Vagina (tissue), 2 donors: ENCODE results near the gene IRAK4. TPM values are rescaled to one million over a fixed set of nuclear protein-coding genes. Genes with fewer than 3 reads are reported as not detected.

ENCODE experiments used
- DNase-seq, 2 donors: peaks; one replicate each; pipeline ENCODE4 v3.0.0-alpha.2; 2017; ENCODE audit errors: extremely low spot score in 2 of 2
- H3K27ac ChIP-seq: fragments of 200-600 bp; sonication (generic); one replicate; pipeline ENCODE4 v1.5.1; 2019
- H3K27me3 ChIP-seq: fragments of 200-600 bp; sonication (generic); one replicate; pipeline ENCODE4 v1.5.1; 2019
- H3K36me3 ChIP-seq, 2 donors: fragments of 200-600 bp; sonication (generic); one replicate each; pipeline ENCODE4 v1.5.1; 2017 to 2019
- H3K4me1 ChIP-seq: fragments of 200-600 bp; sonication (generic); one replicate; pipeline ENCODE4 v1.5.1; 2019
- H3K4me3 ChIP-seq, 2 donors: fragments of 200-600 bp; sonication (generic); 1 replicate in 1 of 2; 2 replicates in 1 of 2; pipeline ENCODE4 v1.5.1; 2016 to 2019
- H3K9me3 ChIP-seq: fragments of 200-600 bp; sonication (generic); one replicate; pipeline ENCODE4 v1.5.1; 2019
- POLR2A ChIP-seq, 2 donors: fragments of 450-650 bp; IDR thresholded peaks; one replicate each; pipeline ENCODE4 v1.6.1; 2017; ENCODE audit warnings: antibody characterized with exemption in 2 of 2, mild to moderate bottlenecking in 2 of 2, moderate library complexity in 2 of 2
- POLR2AphosphoS5 ChIP-seq, 2 donors: sonication (generic); formaldehyde crosslinking; IDR thresholded peaks; one replicate each; pipeline ENCODE4 v1.9.0; 2017; ENCODE audit warnings: antibody characterized with exemption in 2 of 2, mild to moderate bottlenecking in 2 of 2, low read depth in 1 of 2; ENCODE audit not compliant: insufficient read depth in 1 of 2
- intact Hi-C: fragments of 100-400 bp; cut with DNase I; formaldehyde crosslinking; loops from one replicate; pipeline ENCODE4 v1.15.1; 2023
- total RNA-seq: library from RNA; depleted of rRNA; stranded (reverse); fragments of >200 nt; gene quantifications from one replicate; pipeline ENCODE4 v1.2.3, GENCODE V29; 2016
- TF ChIP-seq, protein P1 (sequence below), 3 experiments: fragments of 450-650 bp in 2 of 3; fragments of 200-600 bp in 1 of 3; sonication (generic) in 1 of 3; IDR thresholded peaks; one replicate each; pipeline ENCODE4 v1.5.1; 2017 to 2019; ENCODE audit warnings: antibody characterized with exemption in 3 of 3, mild to moderate bottlenecking in 2 of 3, moderate library complexity in 2 of 3

IRAK4 gene
- total RNA-seq, result 16.9 TPM

DNA sequence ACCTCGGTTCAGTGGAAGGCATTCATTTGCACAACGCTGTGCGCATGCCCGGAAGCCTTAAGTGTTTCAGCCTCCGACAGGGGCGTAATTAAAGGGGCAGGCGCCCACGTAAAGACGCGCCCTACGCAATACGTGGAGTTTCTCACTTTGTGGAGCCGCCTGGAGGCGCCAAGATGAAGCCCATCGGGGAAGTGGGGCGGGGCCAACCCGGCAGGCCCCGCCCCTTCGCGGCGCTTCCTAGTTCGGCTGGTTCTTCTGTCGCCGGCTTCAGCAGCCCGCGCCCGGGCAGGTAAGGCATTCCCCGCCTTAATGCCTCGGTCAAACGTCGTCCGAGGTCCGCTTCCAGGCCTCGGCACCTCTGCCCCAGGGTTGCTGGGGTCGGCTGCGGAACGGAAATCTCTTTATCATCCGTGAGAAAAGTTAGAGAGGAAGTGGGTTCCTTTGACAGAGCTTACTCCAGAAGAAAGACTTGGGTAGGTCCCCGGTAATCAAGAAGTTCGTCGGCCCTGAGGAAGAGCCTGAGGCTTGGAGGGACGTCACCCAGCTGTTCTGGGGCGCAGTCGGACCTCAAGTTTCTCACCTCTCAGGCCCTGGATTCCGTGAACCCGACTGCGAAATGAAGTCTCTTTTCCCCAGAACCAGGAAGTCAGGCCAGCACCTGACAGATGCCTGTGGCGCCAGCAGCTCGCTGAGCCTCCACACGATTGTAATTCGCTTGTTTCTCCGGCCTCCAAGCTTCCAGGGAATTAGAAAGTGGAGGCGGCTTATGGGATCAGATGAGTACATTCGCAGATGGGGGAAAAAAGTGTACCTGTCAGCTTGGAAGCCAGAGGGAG, at the start of gene IRAK4, which contains the start of gene PUS7L:
Gene IRAK4, plus strand, starts transcription at position 224 of the 836 bp plus-strand sequence. CDS start 9,161 bp downstream, outside the sequence.
Gene PUS7L, minus strand, starts transcription at position 63 of the 836 bp plus-strand sequence. CDS start 3,545 bp downstream, outside the sequence.
- Histone ChIP-seq H3K4me3 (peak within 1 kb of the TSS; percentile 57 to 90), H3K9me3 (no peaks in the 10 kb centered on the region), H3K36me3 (peaks cover 0 to 9% of the 10 kb centered on the region in 2 donors), H3K27ac (peak within 1 kb of the TSS; percentile 66), H3K27me3 (no peaks in the 10 kb centered on the region), H3K4me1 (peaks cover 28% of the 10 kb centered on the region)
- TF ChIP-seq, protein P1, sequence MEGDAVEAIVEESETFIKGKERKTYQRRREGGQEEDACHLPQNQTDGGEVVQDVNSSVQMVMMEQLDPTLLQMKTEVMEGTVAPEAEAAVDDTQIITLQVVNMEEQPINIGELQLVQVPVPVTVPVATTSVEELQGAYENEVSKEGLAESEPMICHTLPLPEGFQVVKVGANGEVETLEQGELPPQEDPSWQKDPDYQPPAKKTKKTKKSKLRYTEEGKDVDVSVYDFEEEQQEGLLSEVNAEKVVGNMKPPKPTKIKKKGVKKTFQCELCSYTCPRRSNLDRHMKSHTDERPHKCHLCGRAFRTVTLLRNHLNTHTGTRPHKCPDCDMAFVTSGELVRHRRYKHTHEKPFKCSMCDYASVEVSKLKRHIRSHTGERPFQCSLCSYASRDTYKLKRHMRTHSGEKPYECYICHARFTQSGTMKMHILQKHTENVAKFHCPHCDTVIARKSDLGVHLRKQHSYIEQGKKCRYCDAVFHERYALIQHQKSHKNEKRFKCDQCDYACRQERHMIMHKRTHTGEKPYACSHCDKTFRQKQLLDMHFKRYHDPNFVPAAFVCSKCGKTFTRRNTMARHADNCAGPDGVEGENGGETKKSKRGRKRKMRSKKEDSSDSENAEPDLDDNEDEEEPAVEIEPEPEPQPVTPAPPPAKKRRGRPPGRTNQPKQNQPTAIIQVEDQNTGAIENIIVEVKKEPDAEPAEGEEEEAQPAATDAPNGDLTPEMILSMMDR (IDR thresholded peaks at IDR 0.05), result peak in 1 of 3 experiments; percentile 36
- TF ChIP-seq POLR2AphosphoS5 (IDR thresholded peaks at IDR 0.05; ENCODE audit: insufficient read depth in 1 of 2, low read depth in 1 of 2) (peak; percentile 76 to 81), POLR2A (IDR thresholded peaks at IDR 0.05) (peak in 1 of 2 donors; percentile 48)
- intact Hi-C loops, result no loop called here
- peak in 1 of 2 donors; percentile 96 for DNase-seq

DNA sequence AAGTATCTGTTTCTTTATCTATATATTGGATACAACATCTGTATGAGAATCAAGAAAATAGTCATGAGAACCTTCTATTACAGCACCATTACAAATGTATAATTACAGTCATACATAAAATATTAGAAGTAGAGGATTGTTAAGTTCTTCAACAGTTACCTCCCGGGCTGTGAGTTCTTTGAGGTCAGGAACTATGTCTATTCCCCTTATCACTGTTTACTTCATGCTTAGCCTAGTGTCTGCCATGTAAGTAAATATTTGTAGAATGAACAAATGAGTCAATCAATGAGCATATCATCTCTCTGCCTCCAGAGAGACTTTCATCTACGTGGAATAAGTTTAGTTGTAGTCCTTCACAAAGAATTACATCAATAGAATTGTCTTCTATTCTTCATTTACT, 47.4 kb upstream of the IRAK4 start:
- no peaks in the 10 kb centered on the region for H3K9me3 ChIP-seq
- intact Hi-C loops, result no loop called here
- H3K4me3 ChIP-seq, result no peak overlapping the region
- no peak for DNase-seq
- H3K27ac ChIP-seq, result no peak overlapping the region
- no peaks in the 10 kb centered on the region for H3K27me3 ChIP-seq
- H3K4me1 ChIP-seq, result no peaks in the 10 kb centered on the region
- TF ChIP-seq POLR2A (IDR thresholded peaks at IDR 0.05) (no peak), POLR2AphosphoS5 (IDR thresholded peaks at IDR 0.05; ENCODE audit: insufficient read depth in 1 of 2, low read depth in 1 of 2) (no peak)
- TF ChIP-seq, protein P1 (IDR thresholded peaks at IDR 0.05), result no peak
- H3K36me3 ChIP-seq, result no peaks in the 10 kb centered on the region

DNA sequence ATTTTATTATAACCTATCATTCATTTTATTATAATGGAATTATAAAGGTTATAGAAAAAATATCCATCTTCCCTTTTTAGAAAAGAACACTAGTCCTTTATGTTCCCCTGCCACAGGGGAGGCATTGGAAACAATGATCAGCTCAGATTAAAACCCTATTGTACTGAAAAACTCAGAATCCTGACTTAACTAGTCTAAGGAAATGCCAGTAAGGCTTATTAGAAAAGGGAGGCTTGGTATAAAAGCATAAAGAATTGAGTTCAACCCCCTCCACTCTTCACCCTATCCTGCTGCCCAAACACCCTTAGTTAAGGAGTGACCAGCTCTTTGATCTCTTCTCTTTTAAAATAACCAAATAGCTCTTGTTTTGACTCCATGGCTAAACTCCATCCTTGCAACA, 36.1 kb upstream of the IRAK4 start:
- intact Hi-C loops, result no loop called here
- Histone ChIP-seq H3K4me3 (no peak overlapping the region), H3K27me3 (no peaks in the 10 kb centered on the region), H3K9me3 (no peaks in the 10 kb centered on the region), H3K27ac (no peak overlapping the region), H3K4me1 (no peaks in the 10 kb centered on the region), H3K36me3 (no peaks in the 10 kb centered on the region)
- no peak for DNase-seq
- TF ChIP-seq, protein P1 (IDR thresholded peaks at IDR 0.05), result no peak
- no peak for TF ChIP-seq POLR2AphosphoS5 (IDR thresholded peaks at IDR 0.05; ENCODE audit: insufficient read depth in 1 of 2, low read depth in 1 of 2)

GRCh38 chr12:43723134-43723533, 35.6 kb upstream of the IRAK4 start:
- TF ChIP-seq POLR2AphosphoS5 (IDR thresholded peaks at IDR 0.05; ENCODE audit: insufficient read depth in 1 of 2, low read depth in 1 of 2), result no peak
- no peak for TF ChIP-seq POLR2A (IDR thresholded peaks at IDR 0.05)
- TF ChIP-seq, protein P1 (IDR thresholded peaks at IDR 0.05), result no peak
- Histone ChIP-seq H3K27ac (no peak overlapping the region), H3K27me3 (no peaks in the 10 kb centered on the region), H3K9me3 (no peaks in the 10 kb centered on the region), H3K4me1 (no peaks in the 10 kb centered on the region), H3K4me3 (no peak overlapping the region), H3K36me3 (no peaks in the 10 kb centered on the region)
- no peak for DNase-seq
- intact Hi-C loops, result no loop called here

GRCh38 chr12:43728117-43728516, 30.6 kb upstream of the IRAK4 start:
- Histone ChIP-seq H3K4me3 (no peak overlapping the region), H3K4me1 (no peaks in the 10 kb centered on the region), H3K27ac (no peak overlapping the region), H3K9me3 (no peaks in the 10 kb centered on the region), H3K36me3 (no peaks in the 10 kb centered on the region), H3K27me3 (no peaks in the 10 kb centered on the region)
- intact Hi-C loops, result no loop called here
- no peak for DNase-seq
- TF ChIP-seq POLR2A (IDR thresholded peaks at IDR 0.05) (no peak), POLR2AphosphoS5 (IDR thresholded peaks at IDR 0.05; ENCODE audit: insufficient read depth in 1 of 2, low read depth in 1 of 2) (no peak)
- TF ChIP-seq, protein P1 (IDR thresholded peaks at IDR 0.05), result no peak
